Measurements from ENCODE around the gene LRMDA.

DNA sequence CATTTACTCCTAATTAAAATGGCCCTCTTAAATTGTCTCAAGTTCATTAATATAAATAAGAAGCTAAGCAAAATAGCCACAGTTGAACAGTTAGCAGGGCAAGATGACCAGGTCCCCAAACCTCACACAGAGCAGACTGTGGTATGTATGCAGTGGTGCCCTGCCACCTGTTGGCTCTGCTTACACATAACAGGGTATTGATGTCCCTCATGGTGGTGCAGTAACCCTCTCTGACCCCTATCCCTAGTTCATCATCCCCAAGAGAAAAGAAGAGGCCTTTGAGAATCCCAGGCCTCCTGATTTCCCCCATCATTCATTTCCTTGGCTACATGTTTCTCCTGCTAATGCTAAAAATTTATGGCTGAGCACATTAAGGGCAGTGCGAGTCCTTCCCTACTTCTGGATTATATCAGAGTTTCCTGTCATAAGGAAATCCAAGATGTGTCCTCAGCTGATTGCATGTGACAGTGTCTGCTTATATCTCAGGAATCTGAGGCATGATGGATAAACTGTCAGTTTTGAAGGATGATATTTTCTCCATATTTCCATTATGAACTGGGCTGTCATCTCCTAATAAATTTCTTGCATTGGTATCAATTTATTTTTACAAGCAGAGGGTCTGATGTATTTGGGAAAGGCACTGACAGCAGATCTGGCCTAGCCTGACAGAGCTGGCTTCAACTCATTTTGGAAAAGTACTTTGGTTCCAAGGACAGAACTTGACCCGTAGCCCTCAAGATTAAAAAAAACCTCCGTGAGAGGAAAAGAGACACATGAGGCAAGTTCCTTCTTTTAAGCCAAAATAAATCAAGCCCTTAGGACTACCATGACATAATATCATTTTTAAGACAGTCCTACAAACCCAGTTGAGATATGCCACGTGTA is 880.6 kb downstream of the LRMDA start:
- TF ChIP-seq, protein P1, sequence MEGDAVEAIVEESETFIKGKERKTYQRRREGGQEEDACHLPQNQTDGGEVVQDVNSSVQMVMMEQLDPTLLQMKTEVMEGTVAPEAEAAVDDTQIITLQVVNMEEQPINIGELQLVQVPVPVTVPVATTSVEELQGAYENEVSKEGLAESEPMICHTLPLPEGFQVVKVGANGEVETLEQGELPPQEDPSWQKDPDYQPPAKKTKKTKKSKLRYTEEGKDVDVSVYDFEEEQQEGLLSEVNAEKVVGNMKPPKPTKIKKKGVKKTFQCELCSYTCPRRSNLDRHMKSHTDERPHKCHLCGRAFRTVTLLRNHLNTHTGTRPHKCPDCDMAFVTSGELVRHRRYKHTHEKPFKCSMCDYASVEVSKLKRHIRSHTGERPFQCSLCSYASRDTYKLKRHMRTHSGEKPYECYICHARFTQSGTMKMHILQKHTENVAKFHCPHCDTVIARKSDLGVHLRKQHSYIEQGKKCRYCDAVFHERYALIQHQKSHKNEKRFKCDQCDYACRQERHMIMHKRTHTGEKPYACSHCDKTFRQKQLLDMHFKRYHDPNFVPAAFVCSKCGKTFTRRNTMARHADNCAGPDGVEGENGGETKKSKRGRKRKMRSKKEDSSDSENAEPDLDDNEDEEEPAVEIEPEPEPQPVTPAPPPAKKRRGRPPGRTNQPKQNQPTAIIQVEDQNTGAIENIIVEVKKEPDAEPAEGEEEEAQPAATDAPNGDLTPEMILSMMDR (conservative IDR thresholded peaks at IDR 0.05; ENCODE audit: low read length) = peak; percentile 76
- no peak for TF ChIP-seq EZH2phosphoT487 (IDR thresholded peaks at IDR 0.05; ENCODE audit: borderline replicate concordance)

Measured in Loucy (cell line).